ENCODE data around the gene CELF2. TPM values are rescaled to one million over a fixed set of nuclear protein-coding genes. Genes with fewer than 3 reads are reported as not detected.

Gene CELF2
- total RNA-seq, 1 experiment from 2014 or later = not detected

GRCh38 chr10:11076221-11076620 is 58.5 kb downstream of the CELF2 start:
- H3K27me3 ChIP-seq (replicated peaks; ENCODE audit: insufficient read depth, low read depth, low read length, poor library complexity) = peaks cover 76% of the 10 kb centered on the region
- H3K36me3 ChIP-seq (ENCODE audit: insufficient read depth, low read length, poor library complexity, severe bottlenecking) = no peaks in the 10 kb centered on the region
- H3K27ac ChIP-seq (ENCODE audit: low read depth, low read length, poor library complexity, severe bottlenecking) = no peak overlapping the region
- BruUV-seq (replicated peaks) = no TSS peak
- intact Hi-C loops (cut with micrococcal nuclease; ENCODE audit: unreplicated experiment) = no loop called here
- ChIA-PET POLR2A (ENCODE audit: low non-redundant PET) (no interaction called here), CTCF (no interaction called here)
- H3K4me3 ChIP-seq (ENCODE audit: low read depth, low read length, poor library complexity, severe bottlenecking) = no peak overlapping the region
- no peaks in the 10 kb centered on the region for H3K9me3 ChIP-seq (ENCODE audit: low read depth, low read length, poor library complexity, severe bottlenecking)
- H3K4me1 ChIP-seq (ENCODE audit: insufficient read depth, low read length, poor library complexity, severe bottlenecking) = no peaks in the 10 kb centered on the region
- TF ChIP-seq EZH2 (IDR thresholded peaks at IDR 0.05; ENCODE audit: borderline replicate concordance, low read depth, low read length, poor library complexity, severe bottlenecking) (no peak), CTCF (conservative IDR thresholded peaks at IDR 0.05; ENCODE audit: low read depth, low read length) (no peak)
- DNase-seq (ENCODE audit: low spot score) = no peak

GRCh38 chr10:11080564-11080984 is 62.9 kb downstream of the CELF2 start:
- BruUV-seq (replicated peaks) = no TSS peak
- POLR2A ChIA-PET (ENCODE audit: low non-redundant PET) = no interaction called here
- CTCF ChIA-PET = no interaction called here

GRCh38 chr10:11081408-11081807 is 63.7 kb downstream of the CELF2 start:
- H3K4me1 ChIP-seq (ENCODE audit: insufficient read depth, low read length, poor library complexity, severe bottlenecking) = no peaks in the 10 kb centered on the region
- TF ChIP-seq EZH2 (IDR thresholded peaks at IDR 0.05; ENCODE audit: borderline replicate concordance, low read depth, low read length, poor library complexity, severe bottlenecking) (no peak), CTCF (conservative IDR thresholded peaks at IDR 0.05; ENCODE audit: low read depth, low read length) (no peak)
- POLR2A ChIA-PET (ENCODE audit: low non-redundant PET) = no interaction called here
- H3K27me3 ChIP-seq (replicated peaks; ENCODE audit: insufficient read depth, low read depth, low read length, poor library complexity) = peaks cover 45% of the 10 kb centered on the region
- no peak for DNase-seq (ENCODE audit: low spot score)
- CTCF ChIA-PET = no interaction called here
- no peak overlapping the region for H3K27ac ChIP-seq (ENCODE audit: low read depth, low read length, poor library complexity, severe bottlenecking)
- no peaks in the 10 kb centered on the region for H3K36me3 ChIP-seq (ENCODE audit: insufficient read depth, low read length, poor library complexity, severe bottlenecking)
- H3K4me3 ChIP-seq (ENCODE audit: low read depth, low read length, poor library complexity, severe bottlenecking) = no peak overlapping the region
- BruUV-seq (replicated peaks) = no TSS peak
- intact Hi-C loops (cut with micrococcal nuclease; ENCODE audit: unreplicated experiment) = no loop called here
- no peaks in the 10 kb centered on the region for H3K9me3 ChIP-seq (ENCODE audit: low read depth, low read length, poor library complexity, severe bottlenecking)

More at GRCh38 chr10:11080564-11080984, 62.9 kb downstream of the CELF2 start:
- Histone ChIP-seq H3K27ac (ENCODE audit: low read depth, low read length, poor library complexity, severe bottlenecking) (no peak overlapping the region), H3K9me3 (ENCODE audit: low read depth, low read length, poor library complexity, severe bottlenecking) (no peaks in the 10 kb centered on the region), H3K36me3 (ENCODE audit: insufficient read depth, low read length, poor library complexity, severe bottlenecking) (no peaks in the 10 kb centered on the region), H3K27me3 (replicated peaks; ENCODE audit: insufficient read depth, low read depth, low read length, poor library complexity) (peaks cover 52% of the 10 kb centered on the region), H3K4me1 (ENCODE audit: insufficient read depth, low read length, poor library complexity, severe bottlenecking) (no peaks in the 10 kb centered on the region), H3K4me3 (ENCODE audit: low read depth, low read length, poor library complexity, severe bottlenecking) (no peak overlapping the region)
- no peak for DNase-seq (ENCODE audit: low spot score)
- TF ChIP-seq EZH2 (IDR thresholded peaks at IDR 0.05; ENCODE audit: borderline replicate concordance, low read depth, low read length, poor library complexity, severe bottlenecking) = no peak
- no peak for TF ChIP-seq CTCF (conservative IDR thresholded peaks at IDR 0.05; ENCODE audit: low read depth, low read length)
- intact Hi-C loops (cut with micrococcal nuclease; ENCODE audit: unreplicated experiment) = no loop called here
